ENCODE measurements around the gene ENTPD7.
"Not testable (repeated sequence)": the region's sequence is repeated elsewhere in the genome, so short reads cannot be mapped to it uniquely, and the experiment has no call there.

The ENTPD7 gene

DNA sequence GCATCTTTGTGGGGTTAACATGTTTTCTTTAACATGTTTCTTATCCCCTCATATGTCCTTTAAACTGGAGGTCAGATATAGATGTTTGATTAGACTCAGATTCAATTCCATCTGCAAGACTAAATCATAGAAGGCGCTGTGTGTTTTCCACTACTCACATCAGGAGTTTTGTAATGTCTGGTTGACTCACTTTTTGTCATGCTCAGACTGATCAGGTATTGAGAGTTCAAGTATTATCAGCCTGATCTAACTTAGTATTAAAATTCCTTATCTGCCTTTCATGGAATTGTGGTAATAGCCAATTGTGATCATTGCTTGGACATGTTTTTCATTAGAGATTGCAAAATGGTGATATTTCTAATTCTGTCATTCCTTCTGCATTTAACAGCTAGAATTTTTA is 30.2 kb downstream of the ENTPD7 start:
- no peak for DNase-seq (ENCODE audit: low spot score)

- no peak for DNase-seq (ENCODE audit: low spot score)
These were observed 34.7 kb downstream of the ENTPD7 start for GRCh38 chr10:99693933-99694583.

GRCh38 chr10:99695761-99696160 is 36.5 kb downstream of the ENTPD7 start:
- no peak for DNase-seq (ENCODE audit: low spot score)

DNA sequence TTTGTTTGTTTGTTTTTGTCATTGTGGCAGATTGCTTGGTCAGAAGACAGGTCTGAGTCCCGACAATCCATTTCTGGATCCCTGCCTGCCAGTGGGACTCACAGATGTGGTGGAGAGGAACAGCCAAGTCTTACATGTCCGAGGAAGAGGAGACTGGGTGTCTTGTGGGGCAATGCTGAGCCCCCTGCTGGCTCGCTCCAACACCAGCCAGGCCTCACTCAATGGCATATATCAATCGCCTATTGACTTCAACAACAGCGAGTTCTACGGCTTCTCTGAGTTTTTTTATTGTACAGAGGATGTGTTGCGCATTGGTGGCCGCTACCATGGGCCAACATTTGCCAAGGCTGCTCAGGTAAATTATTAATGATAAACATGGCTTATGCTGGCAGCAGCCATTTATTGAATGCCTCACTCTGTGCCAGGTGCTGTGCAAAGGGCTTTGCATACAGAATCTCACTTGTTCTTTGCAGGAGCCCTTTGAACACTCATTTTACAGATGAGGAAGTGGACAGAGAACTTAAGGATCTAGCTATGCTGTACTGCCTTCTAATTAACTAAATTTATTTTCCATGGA is 39.3 kb downstream of the ENTPD7 start:
- DNase-seq (ENCODE audit: low spot score) = no peak

GRCh38 chr10:99700649-99701048 is 41.3 kb downstream of the ENTPD7 start:
- DNase-seq (ENCODE audit: low spot score) = no peak

DNA sequence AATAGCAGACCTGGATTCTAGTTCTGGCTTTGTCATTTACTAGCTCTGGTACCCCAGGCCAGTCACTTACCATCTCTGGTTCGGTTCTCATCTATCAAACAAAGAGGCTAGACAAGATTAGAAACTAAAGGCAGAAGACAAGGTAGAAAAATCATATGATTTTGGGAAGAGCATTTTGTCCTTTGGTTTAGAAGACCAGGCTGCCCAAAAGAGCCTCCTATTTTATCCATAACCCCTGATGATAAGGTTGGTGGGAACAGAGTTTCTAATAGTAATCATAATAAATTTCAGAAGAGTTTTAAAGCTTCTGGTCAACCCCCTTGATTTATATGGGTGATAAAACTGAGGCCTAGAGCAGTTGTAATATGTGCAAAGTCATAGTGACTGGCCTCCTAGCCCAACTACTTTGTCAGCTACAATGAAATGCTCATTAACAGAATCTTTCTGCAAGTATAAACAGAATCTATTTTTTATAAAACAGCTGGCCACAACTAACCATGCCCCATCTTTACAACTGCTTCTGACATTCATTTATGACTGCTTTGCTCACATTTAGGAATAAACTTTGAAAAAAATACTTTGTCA is 49.2 kb downstream of the ENTPD7 start:
- no peak for DNase-seq (ENCODE audit: low spot score)

- DNase-seq (ENCODE audit: low spot score) = peak; percentile 8
These were observed 50.3 kb downstream of the ENTPD7 start for GRCh38 chr10:99709480-99710229.

- DNase-seq (ENCODE audit: low spot score) = peak; percentile 28
These were observed 51.9 kb downstream of the ENTPD7 start for GRCh38 chr10:99711129-99711719.

DNA sequence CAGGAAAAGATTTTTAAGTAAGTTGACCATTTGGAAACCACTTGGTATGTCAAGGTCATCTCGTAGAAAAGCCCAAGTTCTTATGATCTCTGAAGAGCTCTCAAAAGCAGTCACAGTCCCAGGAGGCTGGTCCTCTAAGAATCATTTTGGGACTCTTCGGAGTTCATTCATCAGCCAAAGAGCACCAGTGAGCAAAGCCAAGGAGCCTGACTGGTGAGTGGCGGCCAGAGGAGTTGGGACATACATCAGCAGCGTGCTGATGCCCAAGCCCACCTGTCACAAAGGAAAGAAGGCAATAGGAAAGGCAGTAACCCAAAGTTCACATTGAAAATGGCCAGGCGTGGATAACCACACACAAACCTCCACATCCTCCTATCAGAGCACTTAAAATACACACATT is 55.1 kb downstream of the ENTPD7 start:
- no peak for DNase-seq (ENCODE audit: low spot score)

DNA sequence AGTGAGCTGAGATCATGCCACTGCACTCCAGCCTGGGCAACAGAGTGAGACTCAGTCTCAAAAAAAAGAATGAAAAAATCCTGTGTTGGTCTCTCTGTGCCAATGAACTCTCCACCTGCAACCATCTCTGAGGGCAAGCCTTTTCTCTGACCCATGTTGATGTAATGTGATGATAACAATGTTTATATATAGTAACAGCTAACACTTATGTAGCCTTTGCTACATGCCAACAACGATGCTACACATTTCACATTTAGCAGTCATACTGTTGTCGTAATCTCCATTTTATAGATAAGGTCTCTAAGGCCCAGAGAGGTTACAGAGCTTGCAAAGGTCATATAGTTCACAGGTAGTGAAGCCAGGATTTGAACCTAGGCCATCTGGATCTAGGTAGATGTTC is 61.1 kb downstream of the ENTPD7 start:
- no peak for DNase-seq (ENCODE audit: low spot score)

- DNase-seq (ENCODE audit: low spot score) = no peak
These were observed 70.7 kb downstream of the ENTPD7 start for GRCh38 chr10:99730026-99730425.

DNA sequence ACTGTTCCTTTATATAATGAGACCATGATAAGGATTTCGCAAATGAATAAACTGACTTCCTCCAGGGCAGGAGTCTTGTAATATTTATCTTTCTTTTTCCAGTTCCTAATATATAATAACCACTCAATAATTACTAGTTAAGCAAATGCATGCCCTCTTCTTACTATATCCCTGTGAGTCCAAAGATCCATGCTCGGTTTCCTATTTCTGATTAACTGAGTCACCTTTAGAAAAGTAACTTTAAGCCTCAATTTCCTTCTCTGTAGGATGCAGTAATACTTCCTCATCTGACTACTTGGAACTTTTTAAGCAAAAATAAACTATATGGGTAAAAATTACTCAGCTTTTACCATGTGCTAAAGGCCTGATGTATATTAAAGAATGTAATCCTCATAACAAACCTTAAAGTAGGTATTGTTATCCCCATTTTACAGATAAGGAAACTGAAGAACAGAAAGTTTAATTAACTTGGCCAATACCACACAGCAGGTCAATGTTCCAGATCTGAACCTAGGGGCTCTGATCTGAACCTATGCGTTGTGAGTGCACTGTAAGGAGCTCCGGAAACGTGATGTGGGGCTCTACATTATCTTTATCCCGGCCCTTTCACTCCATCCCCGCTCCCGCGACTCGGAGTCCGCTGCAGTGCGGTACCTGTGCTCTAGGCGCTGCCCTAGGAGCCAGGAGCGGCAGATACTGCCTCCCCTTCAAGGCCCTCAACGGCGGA is 72.2 kb downstream of the ENTPD7 start:
- no peak for DNase-seq (ENCODE audit: low spot score)

GRCh38 chr10:99732033-99732842 is 72.9 kb downstream of the ENTPD7 start, which contains the start of the genes COX15 and CUTC:
COX15 (minus strand) TSS chr10:99732127; CDS start chr10:99732049, 78 bp downstream.
CUTC (plus strand) TSS chr10:99732234; CDS start chr10:99732349, 115 bp downstream.
- DNase-seq (ENCODE audit: low spot score) = peak; percentile 96

GRCh38 chr10:99733366-99733765 is 74.1 kb downstream of the ENTPD7 start:
- DNase-seq (ENCODE audit: low spot score) = no peak

DNA sequence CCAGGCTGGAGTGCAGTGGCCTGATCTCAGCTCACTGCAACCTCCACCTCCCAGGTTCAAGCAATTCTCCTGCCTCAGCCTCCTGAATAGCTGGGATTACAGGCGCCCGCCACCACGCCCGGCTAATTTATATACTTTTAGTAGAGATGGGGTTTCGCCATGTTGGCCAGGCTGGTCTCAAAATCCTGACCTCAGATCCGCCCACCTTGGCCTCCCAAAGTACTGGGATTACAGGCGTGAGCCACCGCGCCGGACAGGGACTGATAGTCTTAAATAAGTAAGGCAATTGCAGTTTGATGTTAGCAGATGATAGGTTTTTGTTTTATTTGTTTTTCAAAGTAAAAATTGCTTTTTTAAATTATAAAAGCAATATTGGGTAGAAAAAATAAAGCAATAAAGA is 74.8 kb downstream of the ENTPD7 start:
- not testable (repeated sequence) for DNase-seq (ENCODE audit: low spot score)

- no peak for DNase-seq (ENCODE audit: low spot score)
These were observed 81.0 kb downstream of the ENTPD7 start for GRCh38 chr10:99740260-99740659.

DNA sequence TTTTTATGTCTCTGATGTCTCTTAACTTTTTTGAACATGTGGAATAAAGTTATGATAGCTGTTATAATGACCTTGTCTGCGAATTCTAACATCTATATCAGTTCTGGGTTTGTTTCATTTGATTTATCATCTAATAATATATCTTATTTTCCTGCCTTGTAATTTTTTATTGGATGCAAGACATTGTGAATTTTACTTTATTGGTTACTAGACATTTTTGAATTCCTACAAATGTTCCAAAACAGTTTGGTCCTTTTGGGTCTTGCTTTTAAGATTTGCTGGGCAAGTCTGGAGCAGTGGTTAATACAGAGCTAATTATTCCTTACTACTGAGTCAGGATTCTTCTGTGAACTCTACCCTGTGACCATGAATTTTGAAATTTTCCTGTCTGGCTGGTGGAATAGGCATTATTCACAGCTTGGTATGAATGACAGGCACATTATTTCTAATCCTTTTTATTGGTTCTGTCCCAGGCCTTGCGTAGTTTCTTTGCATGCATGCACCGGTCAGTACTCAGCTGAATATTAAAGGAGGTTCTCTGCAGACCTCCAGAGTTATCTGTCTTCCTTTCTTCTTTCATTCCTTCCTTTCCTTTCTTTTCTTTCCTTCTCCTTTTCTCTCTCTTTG is 81.7 kb downstream of the ENTPD7 start:
- no peak for DNase-seq (ENCODE audit: low spot score)

GRCh38 chr10:99742254-99742653 is 82.9 kb downstream of the ENTPD7 start:
- DNase-seq (ENCODE audit: low spot score) = no peak

DNA sequence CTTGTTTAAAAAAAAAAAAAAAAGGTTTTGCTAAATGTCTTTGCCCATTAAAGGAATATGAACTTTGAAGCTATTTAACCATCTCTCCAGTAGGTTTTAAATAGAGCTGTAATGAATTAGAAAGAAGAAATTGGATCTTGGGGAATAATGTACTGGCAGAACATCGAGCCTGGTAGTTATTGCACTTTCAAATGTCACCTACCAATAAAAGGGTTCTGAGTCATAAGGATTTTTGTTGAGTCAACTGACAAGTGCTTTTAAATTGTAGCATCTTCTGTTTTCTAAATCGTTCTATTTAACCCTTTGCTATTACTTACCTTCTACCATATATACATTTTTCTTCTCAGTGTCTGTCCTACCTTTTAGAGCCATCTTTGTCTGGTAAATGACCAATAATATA is 83.4 kb downstream of the ENTPD7 start:
- no peak for DNase-seq (ENCODE audit: low spot score)

DNA sequence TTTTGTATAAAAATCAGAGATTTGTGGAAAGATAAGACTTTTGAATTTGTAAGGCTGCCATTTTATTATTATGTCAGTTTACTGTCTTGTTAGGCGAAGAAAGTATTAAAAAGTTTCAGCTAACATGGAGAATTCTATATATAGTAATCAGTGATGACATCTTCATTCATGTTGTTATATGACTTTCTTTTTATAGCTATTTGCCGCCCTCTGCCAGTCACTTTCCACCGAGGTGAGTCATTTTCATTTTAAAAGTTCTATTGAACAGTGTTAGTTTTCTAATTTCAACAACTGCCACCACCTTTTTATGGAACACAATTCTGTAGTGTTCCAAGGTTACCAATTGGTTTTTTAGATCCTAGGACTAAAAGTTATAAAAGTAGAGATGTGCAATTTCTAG is 84.5 kb downstream of the ENTPD7 start:
- DNase-seq (ENCODE audit: low spot score) = no peak
